Loucy (cell line): Measurements from ENCODE around the gene NRG3.

Source experiments
- H2AFZ ChIP-seq: fragments of 200-600 bp; sonication (generic); 2 replicates; pipeline ENCODE4 v1.6.0; 2016; ENCODE audit warnings: antibody characterized with exemption, mild to moderate bottlenecking, low read length, moderate library complexity
- H3F3A ChIP-seq: fragments of 200-600 bp; 2 replicates; pipeline ENCODE4 v1.6.0; 2016; ENCODE audit warnings: antibody characterized with exemption, low read depth, mild to moderate bottlenecking
- H3K27me3 ChIP-seq: fragments of 200-600 bp; sonication (generic); 2 replicates; pipeline ENCODE4 v1.6.1; 2014; ENCODE audit warnings: low read length, mild to moderate bottlenecking; ENCODE audit not compliant: insufficient read depth, poor library complexity, severe bottlenecking
- H3K36me3 ChIP-seq: fragments of 200-600 bp; sonication (generic); 2 replicates; pipeline ENCODE4 v1.6.1; 2016; ENCODE audit warnings: low read length; ENCODE audit not compliant: insufficient read depth
- H3K4me1 ChIP-seq: fragments of 200-600 bp; sonication (generic); 2 replicates; pipeline ENCODE4 v1.5.1; 2014; ENCODE audit warnings: low read length, mild to moderate bottlenecking; ENCODE audit not compliant: insufficient read depth, poor library complexity, severe bottlenecking
- H3K4me2 ChIP-seq: fragments of 200-600 bp; sonication (generic); 2 replicates; pipeline ENCODE4 v1.6.0; 2014; ENCODE audit warnings: antibody characterized with exemption, low read length, low read depth, mild to moderate bottlenecking; ENCODE audit not compliant: poor library complexity, severe bottlenecking
- H3K4me3 ChIP-seq: fragments of 200-600 bp; sonication (generic); 2 replicates; pipeline ENCODE4 v1.5.1; 2014; ENCODE audit warnings: low read length, mild to moderate bottlenecking, mixed read lengths; ENCODE audit not compliant: poor library complexity, severe bottlenecking
- H3K79me2 ChIP-seq: fragments of 200-600 bp; sonication (generic); 2 replicates; pipeline ENCODE4 v1.6.1; 2014; ENCODE audit warnings: low read length; ENCODE audit not compliant: insufficient read depth
- H3K9ac ChIP-seq: fragments of 200-600 bp; sonication (generic); 2 replicates; pipeline ENCODE4 v1.6.0; 2014; ENCODE audit warnings: mild to moderate bottlenecking, low read depth, low read length, moderate library complexity; ENCODE audit not compliant: poor library complexity, severe bottlenecking
- H3K9me2 ChIP-seq: fragments of 200-600 bp; sonication (generic); replicated peaks from 2 replicates; pipeline ENCODE4 v1.6.1; 2016; ENCODE audit warnings: low read depth, low read length, mixed read lengths
- H3K9me3 ChIP-seq: fragments of 200-600 bp; sonication (generic); 2 replicates; pipeline ENCODE4 v1.6.1; 2014; ENCODE audit warnings: mild to moderate bottlenecking, antibody characterized with exemption, low read length, low read depth; ENCODE audit not compliant: insufficient read depth
- H4K20me1 ChIP-seq: fragments of 200-600 bp; sonication (generic); 2 replicates; pipeline ENCODE4 v1.6.0; 2014; ENCODE audit warnings: antibody characterized with exemption, low read length, mild to moderate bottlenecking; ENCODE audit not compliant: insufficient read depth, poor library complexity, severe bottlenecking
- CTCF ChIP-seq: fragments of 200-600 bp; sonication (generic); conservative IDR thresholded peaks from 2 replicates; pipeline ENCODE4 v1.5.1; 2014; ENCODE audit warnings: mild to moderate bottlenecking, antibody characterized with exemption, low read length
- EZH2phosphoT487 ChIP-seq: fragments of 200-600 bp; IDR thresholded peaks from 2 replicates; pipeline ENCODE4 v1.6.1; 2018; ENCODE audit warnings: antibody characterized with exemption, mild to moderate bottlenecking, moderate library complexity, borderline replicate concordance

NRG3 gene

DNA sequence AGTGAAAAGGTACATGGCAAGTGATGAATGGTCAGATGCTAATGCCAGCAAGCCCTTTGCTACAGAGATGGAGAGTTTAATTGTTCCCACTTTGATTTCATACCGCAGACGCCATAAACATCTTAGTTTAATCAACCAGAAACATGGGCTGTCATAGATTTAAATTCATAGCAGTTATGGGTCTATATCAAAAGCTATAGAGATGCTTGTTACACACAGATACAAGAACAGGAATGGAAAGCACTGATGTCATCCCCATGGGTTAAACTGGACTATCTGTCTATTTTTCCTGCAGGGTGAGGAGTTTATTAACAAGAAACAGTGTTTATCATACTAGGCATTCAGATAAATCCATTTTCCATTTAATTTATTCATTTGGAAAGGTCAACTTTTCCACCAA lies 409.2 kb downstream of the NRG3 start:
- Histone ChIP-seq H3K4me2 (no peak overlapping the region), H2AFZ (no peak overlapping the region), H3K9ac (no peak overlapping the region), H3K9me3 (no peaks in the 10 kb centered on the region), H3F3A (no peaks in the 10 kb centered on the region), H3K9me2 (no peaks in the 10 kb centered on the region), H3K4me1 (no peaks in the 10 kb centered on the region), H3K4me3 (no peak overlapping the region), H4K20me1 (no peaks in the 10 kb centered on the region), H3K27me3 (no peaks in the 10 kb centered on the region), H3K36me3 (no peaks in the 10 kb centered on the region), H3K79me2 (no peaks in the 10 kb centered on the region)
- TF ChIP-seq CTCF (no peak), EZH2phosphoT487 (no peak)

DNA sequence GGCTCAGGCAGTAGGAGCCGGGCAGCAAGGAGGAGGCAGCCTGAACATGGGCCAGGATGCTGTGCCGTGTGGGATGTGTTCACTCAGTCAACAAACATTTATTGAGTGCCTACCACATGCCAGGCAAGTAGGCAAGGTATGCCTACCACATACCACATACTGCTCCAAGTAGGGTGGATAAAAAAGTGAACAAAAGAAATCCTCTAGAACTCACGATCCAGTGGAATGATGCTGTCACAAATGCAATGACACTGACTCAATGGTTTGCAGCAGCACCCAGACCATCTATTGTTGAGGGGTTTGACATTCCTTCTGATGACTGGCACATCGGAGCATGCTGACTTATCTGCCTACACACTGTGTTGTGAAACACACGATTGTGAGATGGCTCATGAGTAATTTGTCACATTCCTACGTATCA lies 413.5 kb downstream of the NRG3 start:
- no peaks in the 10 kb centered on the region for H3K27me3 ChIP-seq
- TF ChIP-seq CTCF, result no peak
- TF ChIP-seq EZH2phosphoT487, result no peak

GRCh38 chr10:82289945-82290344 lies 415.0 kb downstream of the NRG3 start:
- Histone ChIP-seq H3K4me2 (no peak overlapping the region), H3K4me1 (no peaks in the 10 kb centered on the region), H3K9me2 (no peaks in the 10 kb centered on the region), H4K20me1 (no peaks in the 10 kb centered on the region), H3K27me3 (no peaks in the 10 kb centered on the region), H3K36me3 (no peaks in the 10 kb centered on the region), H2AFZ (no peak overlapping the region), H3K79me2 (no peaks in the 10 kb centered on the region), H3K9me3 (no peaks in the 10 kb centered on the region), H3K9ac (no peak overlapping the region), H3F3A (no peaks in the 10 kb centered on the region), H3K4me3 (no peak overlapping the region)
- TF ChIP-seq EZH2phosphoT487 (no peak), CTCF (no peak)

More for the DNA sequence above, 413.5 kb downstream of the NRG3 start:
- H3K79me2 ChIP-seq, result no peaks in the 10 kb centered on the region
- no peaks in the 10 kb centered on the region for H3K9me2 ChIP-seq
- no peaks in the 10 kb centered on the region for H3K36me3 ChIP-seq
- no peaks in the 10 kb centered on the region for H3K9me3 ChIP-seq
- H4K20me1 ChIP-seq, result no peaks in the 10 kb centered on the region
- no peaks in the 10 kb centered on the region for H3K4me1 ChIP-seq
- H2AFZ ChIP-seq, result no peak overlapping the region
- H3K9ac ChIP-seq, result no peak overlapping the region
- no peak overlapping the region for H3K4me2 ChIP-seq
- H3F3A ChIP-seq, result no peaks in the 10 kb centered on the region
- H3K4me3 ChIP-seq, result no peak overlapping the region
